Left renal pelvis (tissue), 4 donors: ENCODE data around the gene ZBTB39. TPM values are rescaled to one million over a fixed set of nuclear protein-coding genes. Genes with fewer than 3 reads are reported as not detected.
"Not testable (repeated sequence)": the region's sequence is repeated elsewhere in the genome, so short reads cannot be mapped to it uniquely, and the experiment has no call there.

Experiments
- DNase-seq, 4 donors: peaks; one replicate each; pipeline ENCODE4 v3.0.0-alpha.2; 2013; ENCODE audit warnings: low read depth in 4 of 4, low spot score in 3 of 4
- polyA plus RNA-seq, 4 donors: library from polyadenylated mRNA; unstranded; fragments of 120-200 nt; gene quantifications; one replicate each; pipeline ENCODE4 v1.2.1, GENCODE V29; 2013; ENCODE audit not compliant: insufficient read length in 4 of 4

The ZBTB39 gene, protein sequence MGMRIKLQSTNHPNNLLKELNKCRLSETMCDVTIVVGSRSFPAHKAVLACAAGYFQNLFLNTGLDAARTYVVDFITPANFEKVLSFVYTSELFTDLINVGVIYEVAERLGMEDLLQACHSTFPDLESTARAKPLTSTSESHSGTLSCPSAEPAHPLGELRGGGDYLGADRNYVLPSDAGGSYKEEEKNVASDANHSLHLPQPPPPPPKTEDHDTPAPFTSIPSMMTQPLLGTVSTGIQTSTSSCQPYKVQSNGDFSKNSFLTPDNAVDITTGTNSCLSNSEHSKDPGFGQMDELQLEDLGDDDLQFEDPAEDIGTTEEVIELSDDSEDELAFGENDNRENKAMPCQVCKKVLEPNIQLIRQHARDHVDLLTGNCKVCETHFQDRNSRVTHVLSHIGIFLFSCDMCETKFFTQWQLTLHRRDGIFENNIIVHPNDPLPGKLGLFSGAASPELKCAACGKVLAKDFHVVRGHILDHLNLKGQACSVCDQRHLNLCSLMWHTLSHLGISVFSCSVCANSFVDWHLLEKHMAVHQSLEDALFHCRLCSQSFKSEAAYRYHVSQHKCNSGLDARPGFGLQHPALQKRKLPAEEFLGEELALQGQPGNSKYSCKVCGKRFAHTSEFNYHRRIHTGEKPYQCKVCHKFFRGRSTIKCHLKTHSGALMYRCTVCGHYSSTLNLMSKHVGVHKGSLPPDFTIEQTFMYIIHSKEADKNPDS
- polyA plus RNA-seq: 10 to 100 TPM in 3 of 4 donors, 1 to 10 TPM in 1; 8.9 to 13.8 (median 11.7) TPM

DNA sequence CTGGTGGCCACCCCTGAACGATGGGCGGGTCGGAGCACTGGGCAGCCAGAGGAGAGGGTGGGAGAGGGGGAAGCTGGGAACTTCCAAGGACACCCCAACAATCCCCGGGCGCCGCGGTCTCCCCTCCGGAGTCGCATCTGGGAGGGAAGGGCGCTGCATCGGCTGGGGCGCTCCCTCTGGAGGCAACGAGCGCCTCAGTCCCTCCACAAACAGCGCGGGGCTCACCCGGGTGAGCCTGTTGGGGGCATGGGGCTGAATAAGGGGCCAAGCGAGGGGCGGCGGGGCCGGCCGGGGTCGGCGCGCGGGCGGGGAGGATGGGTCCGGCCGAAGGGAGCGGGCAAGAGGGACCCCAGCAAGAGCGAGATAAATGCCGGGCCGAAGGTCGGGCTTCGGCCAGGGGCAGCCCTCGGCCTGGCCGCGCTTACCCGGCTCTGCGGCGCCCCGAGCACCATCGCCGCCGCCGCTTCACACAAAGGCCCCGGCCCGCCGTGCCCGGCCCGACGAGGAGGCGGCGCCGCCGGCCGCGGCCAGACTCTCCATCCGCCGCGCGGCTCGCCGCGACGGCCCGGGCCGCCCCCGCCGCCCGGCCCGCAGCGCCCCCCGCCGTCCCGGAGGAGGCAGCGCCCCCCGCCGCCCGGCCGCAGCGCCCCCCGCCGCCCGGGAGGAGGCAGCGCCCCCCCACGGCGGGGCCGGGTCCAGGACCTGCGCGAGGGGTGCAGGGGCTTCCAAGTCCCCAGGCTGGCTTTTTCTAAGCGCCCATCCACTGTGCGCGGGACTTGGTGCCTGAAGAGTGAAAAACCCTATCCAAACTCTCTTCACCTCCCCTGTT lies at the start of gene ZBTB39:
TSS of gene ZBTB39 (minus strand) at position 567 of the 829 bp plus-strand sequence. CDS start 1,629 bp downstream, outside the sequence.
- DNase-seq: no peak

DNA sequence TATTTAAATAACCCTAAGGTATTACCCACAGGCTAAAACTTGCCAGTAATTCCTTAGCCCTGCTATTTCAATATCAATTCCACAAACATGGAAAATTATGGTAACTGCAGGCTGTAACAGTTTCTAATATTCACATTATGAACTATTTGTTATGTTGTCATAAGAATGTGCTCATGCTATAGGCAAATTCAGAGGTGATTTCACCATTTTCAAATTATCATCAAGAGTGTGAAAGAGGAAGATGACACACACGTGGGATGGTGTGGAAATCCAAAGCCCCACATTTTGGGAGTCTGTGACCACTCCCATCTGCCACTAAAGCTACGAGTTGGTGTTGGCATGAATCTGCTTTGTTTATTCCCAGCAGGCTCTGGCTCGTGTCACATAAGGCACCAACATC lies 49.5 kb upstream of the ZBTB39 start:
- no peak for DNase-seq

DNA sequence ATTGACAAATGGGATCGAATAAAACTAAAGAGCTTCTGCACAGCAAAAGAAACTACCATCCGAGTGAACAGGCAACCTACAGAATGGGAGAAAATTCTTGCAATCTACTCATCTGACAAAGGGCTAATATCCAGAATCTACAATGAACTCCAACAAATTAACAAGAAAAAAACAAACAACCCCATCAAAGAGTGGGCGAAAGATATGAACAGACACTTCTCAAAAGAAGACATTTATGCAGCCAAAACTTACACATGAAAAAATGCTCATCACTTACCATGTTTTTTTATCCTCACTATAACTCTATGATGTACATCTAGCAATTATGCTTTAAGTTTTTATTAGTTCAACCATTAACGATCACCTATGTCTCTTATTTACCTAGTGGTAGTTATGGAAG lies 47.6 kb upstream of the ZBTB39 start:
- DNase-seq: not testable (repeated sequence)

DNA sequence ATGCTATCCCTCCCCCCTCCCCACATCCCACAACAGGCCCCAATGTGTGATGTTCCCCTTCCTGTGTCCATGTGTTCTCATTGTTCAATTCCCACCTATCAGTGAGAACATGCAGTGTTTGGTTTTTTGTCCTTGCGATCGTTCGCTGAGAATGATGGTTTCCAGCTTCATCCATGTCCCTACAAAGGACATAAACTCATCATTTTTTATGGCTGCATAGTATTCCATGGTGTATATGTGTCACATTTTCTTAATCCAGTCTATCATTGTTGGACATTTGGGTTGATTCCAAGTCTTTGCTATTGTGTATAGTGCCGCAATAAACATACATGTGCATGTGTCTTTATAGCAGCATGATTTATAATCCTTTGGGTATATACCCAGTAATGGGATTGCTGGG lies 46.8 kb upstream of the ZBTB39 start:
- not testable (repeated sequence) for DNase-seq

DNA sequence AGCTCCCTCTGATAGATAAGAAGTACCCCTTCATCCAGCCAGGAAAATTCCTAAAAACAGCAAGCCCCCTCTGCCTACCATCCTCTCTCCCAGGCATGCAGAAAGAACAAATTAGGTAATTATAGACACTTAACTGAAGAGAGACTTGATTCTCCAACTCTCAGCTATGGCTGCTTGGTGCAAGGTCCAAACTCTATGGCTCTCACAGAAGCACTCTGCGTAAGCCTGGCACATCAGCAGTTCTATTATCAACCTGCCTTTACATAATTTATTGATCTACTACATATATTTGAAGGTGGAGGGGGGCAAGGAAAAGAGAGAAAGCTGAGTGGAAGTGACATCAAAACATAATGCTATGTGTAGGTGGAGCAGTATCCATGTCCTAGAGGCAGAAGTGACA lies 44.7 kb upstream of the ZBTB39 start:
- DNase-seq: no peak

DNA sequence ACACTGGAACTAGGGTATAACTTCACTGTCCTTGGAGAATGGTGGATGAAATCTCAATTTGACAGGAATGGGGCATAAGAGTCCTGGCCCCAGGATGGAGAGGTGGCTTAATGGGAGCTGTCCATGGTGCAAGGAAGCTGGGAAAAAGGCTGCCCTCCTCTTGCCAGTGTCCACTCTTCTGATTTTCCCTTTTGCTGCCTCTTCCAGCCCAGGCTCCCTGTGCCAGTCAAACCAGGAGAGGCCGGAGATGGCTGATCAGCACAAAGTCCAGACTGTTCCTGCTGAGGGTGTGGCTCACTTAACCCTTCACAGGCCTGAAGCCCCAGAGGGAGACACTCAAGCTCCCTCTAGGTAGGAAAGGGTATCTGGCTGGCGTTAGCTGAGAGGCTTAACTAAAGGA lies 43.5 kb upstream of the ZBTB39 start, which contains the start of gene MYO1A:
TSS of gene MYO1A (minus strand) at position 240 of the 400 bp plus-strand sequence. CDS start 1,806 bp downstream, outside the sequence.
- no peak for DNase-seq

DNA sequence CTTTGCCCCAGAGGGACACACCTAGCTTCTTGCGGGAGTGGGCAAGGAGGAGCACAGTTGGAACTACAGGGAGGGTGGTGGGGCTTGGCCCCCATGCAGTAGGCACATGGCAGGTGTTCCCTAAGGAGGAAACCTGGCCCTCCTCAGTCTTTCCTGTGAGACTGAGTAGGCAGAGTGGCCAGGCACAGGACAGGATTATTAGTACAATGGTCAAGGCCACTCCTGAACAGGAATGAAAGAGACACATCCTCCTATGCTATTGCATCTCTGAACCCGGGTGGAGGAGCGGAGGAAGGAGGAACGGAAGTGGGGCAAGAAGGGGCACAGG lies 42.7 kb upstream of the ZBTB39 start:
- no peak for DNase-seq

DNA sequence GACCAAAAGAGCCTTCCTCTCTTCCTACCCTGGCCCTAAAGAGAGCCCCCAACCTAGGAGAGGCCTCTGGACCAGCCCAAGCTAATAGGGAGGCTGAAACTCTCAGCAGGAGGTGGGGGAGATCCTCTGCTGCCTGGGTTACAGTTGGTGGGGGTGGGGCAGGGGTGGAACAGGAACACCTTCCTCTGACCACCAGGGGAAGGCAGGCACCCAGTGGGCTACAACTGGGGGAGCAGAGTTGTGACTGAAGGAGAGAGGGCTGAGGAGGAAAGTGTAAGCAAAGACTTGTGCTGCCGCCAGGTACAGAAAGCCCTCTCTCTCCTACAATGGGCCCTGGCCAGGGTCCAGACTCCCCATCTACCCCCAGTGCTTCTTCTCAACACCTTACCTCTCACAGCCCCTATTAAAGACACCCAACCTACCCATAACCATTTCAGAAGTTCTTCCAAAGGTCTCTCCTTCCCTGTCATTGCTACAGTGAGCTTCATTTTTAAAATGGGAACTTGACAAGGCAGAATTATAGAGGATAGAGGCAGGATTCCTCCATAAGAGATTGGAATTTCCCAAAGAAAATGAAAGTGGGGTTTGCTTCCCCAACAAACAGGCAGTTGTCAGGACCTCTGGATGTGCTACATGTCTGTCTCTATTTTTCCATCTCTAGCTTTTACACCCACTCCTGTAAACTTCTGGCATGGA lies 42.2 kb upstream of the ZBTB39 start:
- no peak for DNase-seq

DNA sequence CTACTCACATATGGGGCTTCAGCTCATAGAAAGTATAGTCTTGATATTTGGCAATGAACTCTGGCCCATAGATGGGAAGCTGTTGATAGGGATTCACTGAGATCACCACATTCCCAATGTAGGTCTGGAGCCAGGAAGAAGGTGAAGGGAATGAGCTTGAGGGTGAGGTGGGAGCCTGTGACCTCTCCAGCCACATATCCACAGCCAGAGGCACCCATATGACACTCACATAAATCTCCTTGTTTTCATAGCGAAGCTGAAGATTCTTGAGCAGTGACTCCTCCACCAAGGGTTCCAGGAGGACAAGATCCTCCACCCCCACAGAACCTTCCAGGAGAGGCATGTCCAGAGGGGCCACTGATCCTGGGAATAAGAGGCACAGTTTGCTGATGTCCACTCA lies 41.6 kb upstream of the ZBTB39 start:
- no peak for DNase-seq

DNA sequence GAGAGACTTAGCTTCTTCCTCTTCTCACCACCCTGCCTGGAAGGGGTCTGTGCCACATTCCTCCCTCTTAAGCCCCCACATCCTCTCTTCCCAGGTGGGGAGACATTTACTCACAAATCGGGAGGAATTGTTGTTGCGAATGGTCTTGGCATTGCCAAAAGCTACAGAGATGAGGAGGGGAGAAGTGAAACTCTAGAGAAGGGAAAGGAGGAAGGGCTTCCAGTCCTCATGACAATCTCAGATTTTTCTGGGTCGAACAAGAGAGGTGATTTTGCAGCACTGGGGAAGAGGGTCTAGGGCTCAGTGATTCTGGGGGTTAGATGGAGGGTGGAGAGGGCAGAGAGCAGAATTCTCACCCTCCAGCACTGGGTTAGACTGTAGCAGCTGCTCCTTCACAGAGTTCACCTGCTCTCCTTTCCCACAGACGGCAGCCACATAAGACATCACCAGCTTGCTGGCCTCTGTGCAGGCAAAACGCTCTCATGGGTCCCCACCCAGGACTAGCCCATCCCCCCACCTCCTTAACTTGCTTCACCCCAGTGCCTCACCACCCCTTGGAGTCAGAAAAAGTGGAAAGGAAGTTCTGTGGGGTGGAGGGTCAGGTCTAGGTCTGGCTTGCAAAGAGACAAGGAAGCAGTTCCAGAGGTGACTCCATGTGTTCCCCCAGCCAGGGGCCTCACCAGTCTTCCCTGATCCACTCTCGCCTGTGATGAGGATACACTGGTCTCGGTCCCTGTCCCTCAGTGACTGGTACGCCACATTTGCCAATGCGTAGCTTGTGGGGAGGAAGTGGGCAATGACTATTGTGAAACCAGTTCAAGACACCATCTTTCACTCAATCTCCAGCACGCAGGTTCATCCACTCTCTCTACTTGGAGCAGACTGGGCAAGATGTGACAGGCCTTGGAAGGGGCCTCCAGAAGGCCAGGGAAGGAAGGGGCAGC lies 40.9 kb upstream of the ZBTB39 start:
- DNase-seq: no peak

DNA sequence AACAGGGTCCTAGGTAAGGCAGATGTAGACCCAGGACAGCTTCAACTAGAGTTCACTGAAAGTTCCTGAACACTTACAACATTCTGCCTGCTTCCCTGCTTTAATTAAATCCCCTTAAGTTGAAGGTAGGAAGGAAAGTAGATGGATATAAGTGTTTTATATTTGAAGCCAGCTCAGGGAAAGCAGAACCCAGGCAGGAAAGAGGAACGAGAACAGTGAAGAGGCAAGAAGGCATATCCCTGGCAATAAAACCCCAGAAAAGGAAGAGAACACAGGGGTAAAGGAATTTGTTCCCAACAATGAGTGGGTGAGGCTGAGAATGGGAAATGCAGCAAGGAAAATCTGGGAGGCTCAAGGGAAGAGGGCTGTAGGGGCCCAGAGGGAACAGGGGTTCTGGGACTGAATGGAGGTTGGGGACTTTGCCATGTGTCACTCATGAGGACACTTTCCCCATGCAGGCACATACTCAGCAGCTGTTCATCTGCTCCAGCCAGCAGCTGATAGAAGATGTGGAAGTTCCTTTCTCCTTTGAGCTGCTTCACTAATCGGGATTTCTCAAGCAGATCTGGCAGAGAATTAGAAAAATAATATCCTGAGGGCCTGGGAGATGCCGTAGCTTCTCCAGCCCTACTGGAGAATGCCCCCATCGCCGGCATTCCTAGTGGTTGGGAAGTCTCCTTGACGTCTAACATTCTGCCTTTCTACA lies 39.9 kb upstream of the ZBTB39 start:
- DNase-seq: no peak

DNA sequence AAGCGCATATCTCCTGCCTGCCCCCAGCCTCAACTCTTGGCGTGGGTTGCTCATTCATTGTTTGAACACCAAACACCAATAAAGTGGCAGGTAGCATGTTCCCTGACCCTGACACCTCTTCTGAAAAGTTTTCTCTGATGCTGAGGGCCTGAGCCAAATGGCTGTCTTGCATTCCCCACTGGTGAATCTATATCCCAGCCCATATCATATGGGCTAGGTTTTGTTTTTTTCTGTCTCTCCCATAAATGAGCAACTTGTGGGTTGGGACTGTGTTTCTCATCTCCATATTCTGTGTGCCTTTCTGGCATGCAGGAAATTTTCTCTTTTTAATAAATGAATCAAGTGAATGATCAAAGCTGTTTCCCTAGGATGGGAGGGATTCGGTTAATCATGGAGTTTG lies 38.5 kb upstream of the ZBTB39 start:
- no peak for DNase-seq

DNA sequence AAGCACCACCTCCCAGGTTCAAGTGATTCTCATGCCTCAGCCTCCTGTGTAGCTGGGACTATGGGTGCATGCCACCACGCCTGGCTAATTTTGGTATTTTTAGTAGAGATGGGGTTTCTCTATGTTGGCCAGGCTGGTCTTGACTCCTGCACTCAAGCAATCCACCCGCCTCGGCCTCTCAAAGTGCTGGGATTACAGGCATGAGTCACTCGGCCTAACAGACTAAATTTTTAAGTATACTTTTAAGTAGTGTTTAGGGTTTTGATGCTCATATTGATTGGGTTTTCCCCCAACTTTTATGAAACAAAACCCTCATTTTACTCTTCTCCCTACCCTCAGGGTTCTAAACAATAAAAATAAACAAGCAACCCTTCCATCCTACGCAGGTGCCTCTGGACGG lies 38.1 kb upstream of the ZBTB39 start:
- no peak for DNase-seq

DNA sequence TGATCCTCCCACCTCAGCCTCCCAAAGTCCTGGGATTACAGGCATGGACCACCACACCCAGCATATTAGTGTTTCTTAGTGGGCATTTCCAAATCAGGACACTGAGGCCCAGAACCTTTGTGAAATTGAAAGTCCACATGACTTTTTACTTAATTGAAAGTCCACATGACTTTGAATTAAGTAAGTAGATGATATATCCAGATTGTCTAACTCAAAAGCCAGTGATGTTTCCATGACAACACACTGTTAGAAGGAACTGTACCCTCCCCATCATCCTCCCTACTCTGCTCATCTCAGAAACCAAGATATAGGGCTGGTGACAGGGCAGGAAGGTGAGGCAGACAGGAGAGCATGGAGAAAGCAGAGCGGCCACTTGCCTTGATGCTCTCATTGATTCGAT lies 36.3 kb upstream of the ZBTB39 start:
- DNase-seq: no peak

DNA sequence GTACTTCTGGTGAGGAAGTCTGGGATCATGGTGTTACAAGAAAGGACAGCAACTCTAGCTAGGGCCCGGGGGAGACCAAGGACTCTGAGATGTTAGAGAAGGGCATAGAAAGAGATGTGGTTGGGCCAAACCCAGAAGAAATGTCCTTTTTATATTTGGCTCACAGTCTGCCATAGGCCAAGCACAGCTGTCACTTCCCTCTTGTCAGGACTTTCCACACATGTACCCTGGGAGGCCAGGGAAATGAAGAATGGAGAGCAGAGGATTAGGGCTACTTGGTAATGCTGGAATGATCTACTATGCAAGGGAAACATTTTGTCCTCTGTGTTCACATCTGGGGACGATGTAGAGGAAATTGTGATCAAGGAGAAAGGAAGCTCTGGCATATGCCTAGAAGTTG lies 34.4 kb upstream of the ZBTB39 start:
- DNase-seq: no peak

DNA sequence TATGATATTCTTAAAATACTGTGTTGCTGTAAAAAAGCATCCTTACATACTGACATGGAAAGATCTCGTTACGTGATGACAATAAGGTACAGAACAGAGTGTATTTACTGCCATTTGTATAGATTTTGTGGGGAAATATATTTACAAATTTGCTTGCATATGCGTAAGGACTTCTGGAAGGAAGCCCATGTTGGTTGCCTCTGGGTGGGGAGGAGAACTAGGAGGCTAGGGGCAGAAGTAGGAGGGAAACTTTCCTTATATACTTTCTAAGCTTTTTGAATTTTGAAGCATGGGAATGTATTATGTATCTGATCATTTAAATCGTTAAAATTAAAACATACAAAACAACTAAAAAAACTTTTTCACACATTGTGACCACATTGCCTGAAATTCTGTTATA lies 33.9 kb upstream of the ZBTB39 start:
- DNase-seq: no peak

DNA sequence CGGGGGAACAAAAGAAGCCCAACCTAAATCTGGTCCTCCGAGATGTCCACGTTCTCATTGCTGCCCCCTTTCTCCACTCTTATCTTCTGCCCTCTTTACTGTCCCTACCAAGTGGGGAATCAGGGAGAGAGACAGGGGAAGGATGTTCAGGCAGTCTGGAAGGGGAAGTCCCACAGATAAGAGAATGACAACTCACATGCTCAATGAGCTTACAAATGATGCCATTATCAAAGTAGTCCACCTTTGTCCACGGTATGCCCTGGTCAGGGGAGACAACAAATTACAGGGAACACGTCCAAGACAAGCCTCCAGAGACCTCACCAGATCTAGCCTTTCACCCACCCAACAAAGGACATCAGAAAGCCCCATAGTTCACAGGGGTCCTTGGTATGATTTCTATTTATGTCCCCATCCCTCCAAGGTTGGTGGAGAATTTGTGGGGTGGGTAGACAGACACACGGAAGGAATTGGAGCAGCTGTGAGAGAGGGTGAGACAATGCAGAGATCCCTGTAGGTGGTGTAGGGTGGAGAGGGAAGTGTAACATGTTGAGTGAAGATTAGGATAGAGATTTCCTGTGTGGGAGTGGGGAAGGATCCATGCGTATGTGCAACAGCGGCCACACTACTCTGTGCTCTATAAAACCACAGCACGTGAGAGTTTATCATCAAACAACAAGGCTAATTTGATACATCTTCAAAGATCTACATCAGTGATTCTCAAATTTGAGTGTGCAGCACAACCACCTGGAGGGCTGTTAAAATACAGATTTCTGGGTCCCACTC lies 32.9 kb upstream of the ZBTB39 start:
- no peak for DNase-seq

DNA sequence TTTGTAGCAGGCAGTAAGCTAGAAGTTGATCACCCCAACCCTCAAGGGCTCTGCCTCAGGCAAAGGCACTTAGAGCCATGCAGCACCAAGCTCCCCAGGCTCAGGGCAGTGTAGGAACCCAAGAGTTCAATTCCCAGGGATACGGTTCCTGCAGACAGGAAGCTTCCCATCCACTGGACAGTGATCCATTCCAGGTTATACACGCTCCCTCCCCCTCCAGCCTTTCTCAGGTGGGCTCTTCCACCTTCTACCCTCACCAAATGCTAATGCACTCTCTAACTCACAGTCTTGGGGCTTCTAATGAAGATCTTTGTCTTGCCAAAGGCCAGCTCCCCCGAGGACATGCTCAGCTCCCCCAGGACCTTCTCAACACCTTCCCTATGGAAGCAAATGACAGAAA lies 30.9 kb upstream of the ZBTB39 start:
- no peak for DNase-seq
